ENCODE data around the gene DRAM2.

The DRAM2 gene

GRCh38 chr1:111139956-111140679 is at the start of gene DRAM2, which contains the start of gene CEPT1:
DRAM2 (minus strand) TSS chr1:111140093; CDS start chr1:111131554, 8,539 bp downstream.
CEPT1 (plus strand) TSS chr1:111140223; CDS start chr1:111147715, 7,492 bp downstream.
- DNase-seq: peak; percentile 97

GRCh38 chr1:111184663-111185062 is 44.8 kb upstream of the DRAM2 start:
- no peak for DNase-seq

DNA sequence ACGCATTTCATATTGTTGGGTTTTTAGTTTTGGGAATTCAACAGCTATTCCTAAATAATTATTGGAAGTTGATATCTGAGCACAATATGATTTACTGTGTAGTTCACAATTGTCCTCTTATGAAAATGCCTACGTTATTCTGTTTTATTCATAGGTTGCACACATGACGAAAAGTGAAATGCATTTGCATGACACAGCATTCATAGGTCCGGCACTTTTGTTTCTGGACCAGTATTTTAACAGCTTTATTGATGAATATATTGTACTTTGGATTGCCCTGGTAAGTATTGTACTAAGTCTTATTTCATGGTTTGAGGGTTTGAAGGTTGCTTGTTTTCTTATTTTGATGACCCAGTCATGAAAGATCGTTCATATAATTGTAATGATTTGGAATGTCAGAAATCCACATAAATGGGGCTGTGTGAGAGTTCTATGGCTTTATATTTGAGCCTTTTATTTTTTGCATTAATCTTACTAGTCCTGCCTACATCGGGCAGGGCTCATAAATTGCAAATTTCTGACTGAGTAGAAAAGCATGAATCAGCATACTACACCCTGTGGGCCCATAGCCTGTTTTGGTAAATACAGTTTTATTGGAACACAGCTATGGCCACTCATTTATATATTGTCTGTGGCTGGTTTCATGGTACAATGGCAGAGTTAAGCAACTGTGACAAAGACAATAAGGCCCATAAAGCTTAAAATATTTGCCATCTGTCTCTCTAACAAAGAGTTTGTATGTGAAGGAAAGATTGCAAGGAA is 43.6 kb upstream of the DRAM2 start:
- no peak for DNase-seq

GRCh38 chr1:111182052-111182451 is 42.2 kb upstream of the DRAM2 start:
- no peak for DNase-seq

GRCh38 chr1:111179968-111180533 is 40.2 kb upstream of the DRAM2 start:
- no peak for DNase-seq

DNA sequence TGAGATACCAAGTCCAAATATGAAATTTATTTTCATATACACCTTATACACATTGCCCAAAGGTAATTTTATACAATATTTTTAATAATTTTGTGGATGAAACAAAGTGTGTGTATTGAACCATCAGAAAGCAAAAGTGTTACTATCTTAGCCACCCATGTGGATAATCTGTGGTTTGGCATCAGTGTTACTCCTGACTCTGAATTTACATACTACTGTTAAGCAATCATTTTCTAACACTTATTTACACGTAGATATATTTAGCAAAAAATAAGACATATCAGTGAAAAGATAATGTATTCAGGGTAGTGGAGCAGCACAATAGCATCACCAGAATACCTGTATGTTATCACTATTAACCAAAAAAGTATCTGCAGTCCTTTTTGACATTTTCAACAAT is 36.8 kb upstream of the DRAM2 start:
- no peak for DNase-seq

- DNase-seq: no peak
These were observed 35.5 kb upstream of the DRAM2 start for GRCh38 chr1:111175349-111175748.

DNA sequence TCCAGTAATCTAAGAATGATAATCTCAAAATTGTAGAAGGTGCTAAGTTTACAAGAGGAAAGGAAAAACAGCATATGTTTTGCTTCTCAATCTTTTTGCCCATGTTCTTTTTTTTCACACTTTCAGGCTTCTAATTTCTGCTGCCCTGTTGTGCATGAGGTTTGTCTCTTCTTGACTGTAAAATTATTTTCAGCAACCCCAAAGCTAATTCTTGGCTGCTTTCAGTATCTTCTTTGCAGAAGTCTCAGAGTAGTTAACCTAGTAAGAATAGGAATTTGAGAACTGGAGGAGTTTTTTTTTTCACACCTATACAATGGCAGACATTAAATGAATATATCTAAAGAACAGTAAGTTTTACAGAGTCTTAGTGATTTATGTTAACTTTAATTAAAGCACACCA is 34.2 kb upstream of the DRAM2 start:
- DNase-seq: no peak

DNA sequence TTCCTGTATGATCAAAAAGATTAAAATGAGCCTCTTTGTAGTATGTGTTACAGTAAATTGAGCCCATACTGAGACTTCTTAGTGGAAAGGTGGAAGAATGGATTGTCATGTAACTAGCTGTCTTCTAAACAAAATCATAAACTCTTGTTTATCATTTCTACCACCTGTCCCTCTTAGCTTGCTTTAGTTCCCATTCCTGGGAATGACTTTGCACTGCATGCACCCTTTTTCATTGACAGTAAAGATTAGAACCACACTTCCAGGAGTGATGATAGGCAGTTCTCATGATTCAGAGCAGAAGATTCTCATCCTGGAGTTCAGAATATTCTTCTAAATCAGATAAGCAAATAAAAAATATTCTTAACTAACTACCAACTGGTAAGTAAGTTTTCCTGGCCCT is 32.6 kb upstream of the DRAM2 start:
- DNase-seq: no peak

DNA sequence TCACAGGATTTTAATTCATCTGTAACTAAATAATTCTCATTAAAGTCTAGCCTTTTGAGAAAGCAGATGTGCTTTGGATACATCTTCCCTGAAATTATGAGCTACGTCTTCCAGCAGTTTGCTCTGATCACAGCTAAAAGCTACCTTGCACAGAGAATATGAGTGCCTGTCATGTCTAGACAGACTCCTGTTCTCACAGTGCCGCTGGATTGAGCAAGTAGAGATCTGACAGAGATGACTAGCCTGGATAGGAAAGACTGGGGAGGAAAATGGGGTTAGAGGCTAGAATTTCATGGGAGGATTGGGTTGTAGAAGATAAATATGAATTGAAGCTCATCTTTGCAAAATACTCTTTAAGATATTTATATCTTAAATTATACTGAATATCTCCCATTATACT is 24.3 kb upstream of the DRAM2 start:
- DNase-seq: no peak

- DNase-seq: no peak
These were observed 23.5 kb upstream of the DRAM2 start for GRCh38 chr1:111163363-111163762.

GRCh38 chr1:111162488-111162880 is 22.6 kb upstream of the DRAM2 start:
- no peak for DNase-seq

DNA sequence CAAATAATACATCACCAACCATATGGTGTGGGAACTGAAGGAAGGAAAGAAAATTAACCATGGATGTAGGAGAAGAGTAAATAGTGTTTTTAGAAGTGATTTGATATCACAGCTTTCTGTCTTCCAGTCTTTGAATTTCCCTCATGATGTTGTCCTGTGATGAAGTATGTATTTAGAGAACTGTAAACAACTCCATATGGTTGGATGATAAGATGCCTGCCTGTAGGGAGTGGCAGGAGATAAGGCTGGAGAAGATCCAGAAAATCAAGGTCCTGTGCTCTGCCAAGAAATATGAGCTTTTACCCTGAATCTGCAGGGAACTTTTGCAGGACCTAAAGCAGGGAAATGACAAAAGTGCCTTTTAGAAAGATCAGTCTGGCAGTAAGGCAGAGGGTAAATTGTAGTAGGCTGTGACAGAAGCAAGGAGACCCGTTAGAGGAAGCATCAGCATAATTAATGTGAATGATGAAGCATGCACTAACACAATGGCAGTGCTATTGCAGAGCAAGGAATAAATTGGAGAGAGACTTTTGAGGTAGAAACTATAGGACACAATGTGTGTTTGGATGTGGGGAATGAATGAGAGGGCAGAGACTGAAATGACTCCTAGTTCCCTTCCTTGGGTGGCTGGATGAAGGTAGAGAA is 22.1 kb upstream of the DRAM2 start:
- no peak for DNase-seq

- DNase-seq: no peak
These were observed 17.5 kb upstream of the DRAM2 start for GRCh38 chr1:111157431-111157830.

DNA sequence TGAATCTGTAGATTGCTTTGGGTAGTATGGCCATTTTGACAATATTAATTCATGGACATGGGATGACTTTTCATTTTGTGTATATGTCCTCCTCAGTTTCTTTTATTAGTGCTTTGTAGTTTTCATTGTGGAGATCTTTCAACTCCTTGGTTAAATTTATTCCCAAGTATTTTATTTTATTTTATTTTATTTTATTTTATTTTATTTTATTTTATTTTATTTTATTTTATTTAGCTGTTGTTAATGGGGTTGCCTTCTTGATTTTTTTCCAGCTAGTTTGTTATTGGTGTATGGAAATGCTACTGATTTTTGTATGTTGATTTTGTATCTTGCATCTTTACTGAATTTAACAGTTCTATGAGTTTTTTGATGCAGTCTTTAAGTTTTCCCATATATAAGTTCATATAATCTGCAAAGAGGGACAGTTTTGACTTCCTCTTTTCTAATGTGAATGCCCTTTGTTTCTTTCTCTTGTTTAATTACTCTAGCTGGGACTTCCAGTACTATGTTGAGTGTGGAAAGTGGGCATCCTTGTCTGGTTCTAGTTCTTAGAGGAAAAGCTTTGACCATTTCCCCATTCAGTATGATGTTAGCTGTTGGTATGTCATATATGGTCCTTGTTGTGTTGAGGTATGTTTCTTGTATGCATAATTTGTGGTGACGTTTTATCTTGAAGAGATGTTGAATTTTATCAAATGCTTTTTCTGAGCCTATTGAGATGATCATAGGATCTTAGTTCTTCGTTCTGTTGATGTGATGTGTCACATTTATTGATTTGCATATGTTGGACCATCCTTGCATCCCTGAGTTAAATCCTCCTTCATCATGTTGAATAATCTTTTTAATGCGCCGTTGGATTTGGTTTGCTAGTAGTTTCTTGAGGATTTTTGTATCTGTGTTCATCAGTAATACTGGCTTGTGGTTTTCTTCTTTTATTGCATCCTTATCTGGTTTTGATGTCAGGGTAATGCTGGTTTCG is 14.4 kb upstream of the DRAM2 start:
- DNase-seq: no peak

DNA sequence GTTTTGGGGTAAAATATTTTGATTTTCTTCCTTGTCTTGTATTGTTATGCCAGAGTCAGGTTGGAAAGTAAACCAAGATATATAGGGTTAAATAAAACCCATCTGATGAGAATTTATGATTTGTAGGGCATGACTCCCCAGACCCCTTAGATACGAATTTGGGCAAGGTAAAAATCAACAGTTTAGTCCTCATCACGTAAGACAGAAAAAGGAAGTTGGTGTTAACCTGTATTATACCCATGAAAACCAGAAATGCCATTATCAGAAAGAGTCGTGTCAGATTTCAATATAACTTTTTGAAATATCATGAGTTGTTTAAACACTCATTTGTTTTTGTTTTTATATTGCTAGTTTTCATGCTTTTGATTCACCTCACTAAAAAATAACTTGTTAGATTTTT is 11.9 kb upstream of the DRAM2 start:
- no peak for DNase-seq

DNA sequence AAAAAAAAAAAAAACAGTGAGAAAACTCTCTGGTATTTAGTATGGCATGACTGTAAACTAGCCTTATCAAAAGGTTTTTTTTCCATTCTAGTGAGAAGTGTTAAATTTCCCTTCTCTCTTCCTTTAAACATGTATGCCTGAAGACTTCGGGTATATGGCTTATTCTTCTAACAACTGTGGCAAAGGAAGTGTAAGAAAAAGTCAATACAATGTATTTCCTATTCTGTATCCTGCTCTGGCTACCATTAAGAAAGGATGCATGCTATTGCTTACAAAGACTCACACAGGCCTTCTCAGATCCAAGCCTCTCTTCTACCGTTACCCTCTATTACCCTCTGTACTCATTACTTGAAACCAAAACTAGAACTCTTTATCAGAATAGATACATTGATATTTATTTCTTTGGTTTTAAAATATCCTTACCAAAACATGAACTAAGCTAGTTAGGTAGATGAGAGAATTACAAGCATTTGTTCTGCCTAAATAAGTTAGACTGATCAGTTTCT is 8.5 kb upstream of the DRAM2 start:
- DNase-seq: no peak

GRCh38 chr1:111147948-111148347 is 8.1 kb upstream of the DRAM2 start:
- no peak for DNase-seq

- no peak for DNase-seq
These were observed 6.3 kb upstream of the DRAM2 start for GRCh38 chr1:111145963-111146768.

- DNase-seq: no peak
These were observed 5.6 kb upstream of the DRAM2 start for GRCh38 chr1:111145542-111145941.

- no peak for DNase-seq
These were observed 2.6 kb upstream of the DRAM2 start for GRCh38 chr1:111142356-111142975.

Data from stimulated activated CD4-positive, alpha-beta T cell treated with anti-CD3 and anti-CD28 coated beads, Interleukin-15, amount 100 ng/mL, for 24 hours (primary cell).